ENCODE measurements around the gene XRCC2.

The XRCC2 gene

DNA sequence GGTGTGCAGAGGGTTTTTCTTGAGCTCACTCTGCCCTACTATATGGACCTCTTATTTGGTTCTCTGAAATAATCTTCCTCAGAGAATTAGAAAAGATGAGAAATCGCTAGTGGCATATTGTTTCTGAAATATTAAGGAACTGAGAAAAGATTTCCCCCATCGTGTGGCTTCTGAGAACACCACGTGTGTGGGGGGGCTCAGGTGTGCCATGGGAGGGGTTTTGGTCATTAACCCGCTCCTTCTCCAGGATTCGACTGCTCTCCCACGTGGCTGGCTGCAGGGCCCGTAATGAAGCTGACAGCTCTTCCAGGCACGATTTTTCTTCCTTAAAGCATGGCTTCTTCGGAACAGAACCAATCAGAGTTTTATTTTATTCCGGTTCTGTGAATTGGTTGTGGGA, 67.7 kb downstream of the XRCC2 start:
- DNase-seq, result no peak

DNA sequence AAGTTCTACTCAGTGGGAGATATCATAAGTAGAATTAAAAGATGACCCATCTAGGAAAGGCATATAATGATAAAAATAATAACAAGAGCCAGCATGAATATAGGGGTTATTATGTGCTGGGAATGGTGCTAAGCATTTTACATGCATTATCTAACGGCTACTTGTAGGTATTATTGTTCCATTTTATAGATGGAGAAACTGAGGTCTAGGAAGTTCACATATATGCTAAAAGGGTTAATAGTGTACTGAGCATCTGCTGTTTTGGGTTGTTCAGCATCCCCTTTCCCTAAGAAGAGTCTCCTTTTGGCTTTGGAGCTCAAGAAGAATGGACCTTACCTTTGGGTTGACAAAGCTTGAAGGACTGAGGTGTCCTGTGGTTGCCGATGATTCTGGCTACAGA, 68.9 kb downstream of the XRCC2 start:
- no peak for DNase-seq

DNA sequence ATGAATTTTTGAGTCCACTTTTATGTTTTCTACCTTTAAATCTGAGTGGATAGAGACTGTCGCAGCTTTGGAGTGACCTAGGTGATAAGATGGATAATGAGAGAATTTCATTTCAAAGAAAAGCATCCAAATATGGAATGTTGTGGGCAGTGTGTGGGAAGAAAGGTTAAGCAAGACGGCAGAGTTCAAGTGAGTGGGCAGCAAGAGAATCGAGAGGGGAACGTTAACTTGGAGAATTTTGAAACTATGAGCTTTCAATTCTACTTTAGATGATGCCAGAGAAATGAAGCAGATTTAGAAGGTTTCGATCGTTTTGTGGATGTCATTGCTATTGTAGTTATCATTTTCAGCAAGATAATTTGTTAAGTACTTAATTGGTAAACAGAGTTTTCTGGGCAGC, 73.0 kb downstream of the XRCC2 start:
- no peak for DNase-seq

DNA sequence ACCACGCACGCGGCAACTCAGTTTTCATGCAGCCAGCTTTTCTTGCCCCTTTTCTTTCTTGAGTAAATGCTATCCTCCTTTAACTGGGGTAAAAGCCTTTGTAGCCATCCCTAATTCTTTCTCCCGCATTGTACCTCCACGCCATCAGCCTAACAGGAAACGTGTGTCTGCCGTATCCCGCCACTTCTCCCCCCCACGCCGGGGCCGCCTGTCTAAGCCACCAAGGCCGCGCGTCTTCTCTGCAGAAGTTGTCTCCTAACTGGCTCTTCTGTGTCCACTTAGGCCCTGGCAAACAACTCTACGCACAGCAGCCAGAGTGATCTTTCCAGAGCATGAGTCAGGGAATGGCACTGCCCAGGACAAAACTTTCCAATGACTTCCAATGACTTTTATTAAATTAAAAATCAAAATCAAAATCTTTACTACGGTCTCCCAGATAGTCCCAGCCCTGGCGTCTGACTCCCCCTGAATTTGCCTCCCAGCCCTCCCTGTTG, 74.6 kb downstream of the XRCC2 start:
- DNase-seq, result no peak

DNA sequence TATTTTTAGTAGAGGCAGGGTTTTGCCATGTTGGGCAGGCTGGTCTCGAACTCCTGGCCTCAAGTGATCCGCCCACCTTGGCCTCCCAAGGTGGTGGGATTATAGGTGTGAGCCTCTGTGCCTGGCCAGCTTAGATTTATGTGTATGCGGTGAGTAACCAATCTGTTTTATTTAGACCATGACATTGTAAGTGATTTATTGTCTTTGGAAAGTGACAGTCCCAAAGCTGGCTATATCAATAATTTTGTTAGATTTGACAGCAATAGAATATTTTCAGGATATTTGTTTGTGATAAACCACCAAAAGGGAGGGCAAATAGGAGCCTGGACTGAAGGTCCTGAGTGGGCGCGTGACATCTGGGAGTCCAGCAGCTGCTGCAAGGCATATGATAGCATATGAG, 75.7 kb downstream of the XRCC2 start:
- no peak for DNase-seq

DNA sequence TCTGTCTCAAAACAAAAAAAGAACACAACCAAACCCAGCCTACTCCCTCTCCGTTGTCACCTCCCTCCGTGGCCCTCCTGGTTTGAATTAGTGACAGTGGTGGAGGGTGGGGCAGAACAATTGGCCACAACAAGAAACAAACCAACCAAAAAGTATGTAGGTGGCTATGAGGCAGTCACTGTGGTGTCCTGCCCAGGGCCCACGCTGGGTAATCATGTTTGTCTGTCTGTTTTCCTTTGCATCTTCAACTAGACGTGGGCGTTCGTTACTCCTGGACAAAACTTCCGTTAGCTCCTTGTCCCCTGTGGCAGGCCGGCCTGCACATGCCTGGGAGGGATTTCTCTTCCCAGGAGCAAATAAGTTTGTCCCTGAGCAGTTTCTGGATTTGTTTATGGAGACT, 78.4 kb downstream of the XRCC2 start:
- DNase-seq, result no peak

DNA sequence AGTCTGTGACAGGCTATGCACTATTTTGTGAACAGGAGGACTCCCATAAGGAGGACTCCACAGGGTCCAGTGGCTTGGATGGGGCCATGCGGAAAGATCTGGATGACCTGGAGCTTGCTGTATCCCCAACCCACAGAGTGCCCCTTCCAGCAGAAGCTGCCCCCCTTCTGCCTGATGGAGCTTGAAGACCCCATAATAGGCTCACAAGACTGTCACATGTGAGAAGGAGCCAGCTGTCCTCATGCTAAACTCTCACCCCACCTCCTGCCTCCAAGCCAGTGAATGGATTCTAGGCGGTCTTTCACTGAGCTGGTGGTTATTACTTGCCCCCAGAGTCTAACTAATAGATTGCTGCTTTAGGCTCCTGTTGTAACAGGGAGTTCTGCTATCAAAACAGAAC, 79.1 kb downstream of the XRCC2 start:
- DNase-seq, result no peak
